Loucy (cell line): Measurements from ENCODE around the gene COL5A1.

Experiments used
- H2AFZ ChIP-seq: fragments of 200-600 bp; sonication (generic); 2 replicates; pipeline ENCODE4 v1.6.0; 2016; ENCODE audit warnings: antibody characterized with exemption, mild to moderate bottlenecking, low read length, moderate library complexity
- H3F3A ChIP-seq: fragments of 200-600 bp; 2 replicates; pipeline ENCODE4 v1.6.0; 2016; ENCODE audit warnings: antibody characterized with exemption, low read depth, mild to moderate bottlenecking
- H3K27me3 ChIP-seq: fragments of 200-600 bp; sonication (generic); 2 replicates; pipeline ENCODE4 v1.6.1; 2014; ENCODE audit warnings: low read length, mild to moderate bottlenecking; ENCODE audit not compliant: insufficient read depth, poor library complexity, severe bottlenecking
- H3K36me3 ChIP-seq: fragments of 200-600 bp; sonication (generic); 2 replicates; pipeline ENCODE4 v1.6.1; 2016; ENCODE audit warnings: low read length; ENCODE audit not compliant: insufficient read depth
- H3K4me1 ChIP-seq: fragments of 200-600 bp; sonication (generic); 2 replicates; pipeline ENCODE4 v1.5.1; 2014; ENCODE audit warnings: low read length, mild to moderate bottlenecking; ENCODE audit not compliant: insufficient read depth, poor library complexity, severe bottlenecking
- H3K4me2 ChIP-seq: fragments of 200-600 bp; sonication (generic); 2 replicates; pipeline ENCODE4 v1.6.0; 2014; ENCODE audit warnings: antibody characterized with exemption, low read length, low read depth, mild to moderate bottlenecking; ENCODE audit not compliant: poor library complexity, severe bottlenecking
- H3K4me3 ChIP-seq: fragments of 200-600 bp; sonication (generic); 2 replicates; pipeline ENCODE4 v1.5.1; 2014; ENCODE audit warnings: low read length, mild to moderate bottlenecking, mixed read lengths; ENCODE audit not compliant: poor library complexity, severe bottlenecking
- H3K79me2 ChIP-seq: fragments of 200-600 bp; sonication (generic); 2 replicates; pipeline ENCODE4 v1.6.1; 2014; ENCODE audit warnings: low read length; ENCODE audit not compliant: insufficient read depth
- H3K9ac ChIP-seq: fragments of 200-600 bp; sonication (generic); 2 replicates; pipeline ENCODE4 v1.6.0; 2014; ENCODE audit warnings: mild to moderate bottlenecking, low read depth, low read length, moderate library complexity; ENCODE audit not compliant: poor library complexity, severe bottlenecking
- H3K9me2 ChIP-seq: fragments of 200-600 bp; sonication (generic); replicated peaks from 2 replicates; pipeline ENCODE4 v1.6.1; 2016; ENCODE audit warnings: low read depth, low read length, mixed read lengths
- H3K9me3 ChIP-seq: fragments of 200-600 bp; sonication (generic); 2 replicates; pipeline ENCODE4 v1.6.1; 2014; ENCODE audit warnings: mild to moderate bottlenecking, antibody characterized with exemption, low read length, low read depth; ENCODE audit not compliant: insufficient read depth
- H4K20me1 ChIP-seq: fragments of 200-600 bp; sonication (generic); 2 replicates; pipeline ENCODE4 v1.6.0; 2014; ENCODE audit warnings: antibody characterized with exemption, low read length, mild to moderate bottlenecking; ENCODE audit not compliant: insufficient read depth, poor library complexity, severe bottlenecking
- EZH2phosphoT487 ChIP-seq: fragments of 200-600 bp; IDR thresholded peaks from 2 replicates; pipeline ENCODE4 v1.6.1; 2018; ENCODE audit warnings: antibody characterized with exemption, mild to moderate bottlenecking, moderate library complexity, borderline replicate concordance
- TF ChIP-seq, protein P1 (sequence below): fragments of 200-600 bp; sonication (generic); conservative IDR thresholded peaks from 2 replicates; pipeline ENCODE4 v1.5.1; 2014; ENCODE audit warnings: mild to moderate bottlenecking, antibody characterized with exemption, low read length

COL5A1 gene

DNA sequence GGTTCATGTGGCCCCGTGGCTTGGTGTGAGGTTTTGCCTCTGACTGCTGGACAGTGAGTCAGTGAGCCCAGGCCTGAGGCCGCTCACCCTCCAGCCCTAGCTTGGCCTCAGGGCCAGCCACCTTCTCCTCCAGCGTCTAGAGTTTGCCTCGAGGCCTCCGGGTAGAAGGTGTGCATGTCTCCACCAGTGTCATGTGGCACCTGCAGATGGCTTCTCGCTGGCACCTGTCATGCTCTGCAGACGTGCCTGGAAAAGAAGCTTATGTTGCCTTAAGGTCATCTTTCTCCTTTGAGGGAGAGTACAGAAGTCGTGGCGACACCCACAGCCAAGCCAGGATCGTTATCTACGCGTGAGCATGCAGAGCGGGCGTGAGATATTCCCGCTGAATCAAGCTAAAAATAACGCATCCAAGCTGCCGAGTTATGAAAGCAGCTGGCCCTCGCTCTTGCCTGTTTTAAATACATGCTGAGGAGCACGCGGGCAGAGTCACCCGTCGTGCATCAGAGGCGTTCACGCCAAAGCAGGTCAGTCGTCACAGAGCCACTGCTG is 159.3 kb downstream of the COL5A1 start:
- TF ChIP-seq, protein P1, sequence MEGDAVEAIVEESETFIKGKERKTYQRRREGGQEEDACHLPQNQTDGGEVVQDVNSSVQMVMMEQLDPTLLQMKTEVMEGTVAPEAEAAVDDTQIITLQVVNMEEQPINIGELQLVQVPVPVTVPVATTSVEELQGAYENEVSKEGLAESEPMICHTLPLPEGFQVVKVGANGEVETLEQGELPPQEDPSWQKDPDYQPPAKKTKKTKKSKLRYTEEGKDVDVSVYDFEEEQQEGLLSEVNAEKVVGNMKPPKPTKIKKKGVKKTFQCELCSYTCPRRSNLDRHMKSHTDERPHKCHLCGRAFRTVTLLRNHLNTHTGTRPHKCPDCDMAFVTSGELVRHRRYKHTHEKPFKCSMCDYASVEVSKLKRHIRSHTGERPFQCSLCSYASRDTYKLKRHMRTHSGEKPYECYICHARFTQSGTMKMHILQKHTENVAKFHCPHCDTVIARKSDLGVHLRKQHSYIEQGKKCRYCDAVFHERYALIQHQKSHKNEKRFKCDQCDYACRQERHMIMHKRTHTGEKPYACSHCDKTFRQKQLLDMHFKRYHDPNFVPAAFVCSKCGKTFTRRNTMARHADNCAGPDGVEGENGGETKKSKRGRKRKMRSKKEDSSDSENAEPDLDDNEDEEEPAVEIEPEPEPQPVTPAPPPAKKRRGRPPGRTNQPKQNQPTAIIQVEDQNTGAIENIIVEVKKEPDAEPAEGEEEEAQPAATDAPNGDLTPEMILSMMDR, result no peak
- no peak for TF ChIP-seq EZH2phosphoT487
- no peaks in the 10 kb centered on the region for H3K4me1 ChIP-seq

DNA sequence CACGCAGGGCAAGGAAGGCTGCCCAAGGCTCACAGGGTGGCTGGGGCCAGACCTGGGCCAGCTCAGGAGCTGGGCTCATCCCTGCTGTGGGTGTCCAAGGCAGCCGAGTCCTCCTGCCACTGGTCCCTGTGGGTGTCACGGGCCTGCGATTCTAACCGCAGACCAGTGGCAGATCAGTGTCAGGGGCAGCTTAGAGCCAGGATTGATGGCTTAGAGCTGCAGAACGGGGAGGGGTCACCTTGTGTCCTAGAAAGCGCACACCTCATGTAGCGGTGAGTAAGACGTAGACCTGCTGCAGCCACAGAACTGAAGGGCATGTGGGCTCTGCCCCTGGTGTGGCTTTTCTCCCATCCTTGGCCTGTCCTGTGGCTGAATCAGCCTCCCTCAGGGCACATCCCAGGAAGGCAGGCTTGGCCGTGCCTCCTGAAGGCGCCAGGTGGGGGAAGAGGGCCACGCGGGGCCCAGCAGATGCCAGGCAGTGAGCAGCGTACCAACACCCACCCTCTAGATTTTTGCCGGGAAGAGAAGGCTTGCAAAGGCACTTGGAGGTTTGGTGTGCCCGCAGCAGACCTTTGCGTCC is 160.7 kb downstream of the COL5A1 start:
- Histone ChIP-seq H3K36me3 (no peaks in the 10 kb centered on the region), H3K4me1 (no peaks in the 10 kb centered on the region)

More for the DNA sequence above, 159.3 kb downstream of the COL5A1 start:
- Histone ChIP-seq H3K79me2 (no peaks in the 10 kb centered on the region), H3K9me3 (no peaks in the 10 kb centered on the region), H3K27me3 (no peaks in the 10 kb centered on the region), H3K4me2 (no peak overlapping the region), H3K9me2 (no peaks in the 10 kb centered on the region), H3K4me3 (no peak overlapping the region), H4K20me1 (no peaks in the 10 kb centered on the region), H2AFZ (no peak overlapping the region), H3F3A (no peaks in the 10 kb centered on the region), H3K36me3 (no peaks in the 10 kb centered on the region), H3K9ac (no peak overlapping the region)

DNA sequence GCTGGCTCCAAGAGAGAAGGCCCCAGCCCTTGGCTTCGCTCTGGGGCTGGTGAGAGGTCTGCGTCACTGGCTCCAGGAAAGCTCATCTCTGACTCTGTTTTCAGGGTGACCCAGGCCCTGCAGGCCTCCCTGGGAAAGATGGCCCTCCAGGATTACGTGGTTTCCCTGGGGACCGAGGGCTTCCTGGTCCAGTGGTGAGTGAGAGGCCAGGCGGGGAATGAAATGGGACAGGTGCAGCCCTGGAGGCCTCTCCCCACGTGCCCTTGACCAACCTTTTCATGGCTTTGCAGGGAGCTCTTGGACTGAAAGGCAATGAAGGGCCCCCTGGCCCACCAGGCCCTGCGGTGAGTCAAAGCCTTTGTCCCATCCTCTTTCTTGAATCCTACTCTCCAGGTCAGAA is 163.3 kb downstream of the COL5A1 start:
- no peaks in the 10 kb centered on the region for H4K20me1 ChIP-seq
- no peaks in the 10 kb centered on the region for H3K4me1 ChIP-seq
- no peaks in the 10 kb centered on the region for H3K9me3 ChIP-seq
- TF ChIP-seq EZH2phosphoT487, result no peak
- TF ChIP-seq, protein P1, result no peak
- no peak overlapping the region for H3K9ac ChIP-seq
- no peaks in the 10 kb centered on the region for H3K79me2 ChIP-seq
- no peaks in the 10 kb centered on the region for H3K36me3 ChIP-seq
- no peaks in the 10 kb centered on the region for H3K9me2 ChIP-seq
- H3K4me3 ChIP-seq, result no peak overlapping the region
- H3F3A ChIP-seq, result no peaks in the 10 kb centered on the region
- H2AFZ ChIP-seq, result no peak overlapping the region
- H3K27me3 ChIP-seq, result no peaks in the 10 kb centered on the region
- H3K4me2 ChIP-seq, result no peak overlapping the region

More for the DNA sequence above, 160.7 kb downstream of the COL5A1 start:
- Histone ChIP-seq H3K27me3 (no peaks in the 10 kb centered on the region), H3K9me2 (no peaks in the 10 kb centered on the region), H2AFZ (no peak overlapping the region), H3K4me3 (no peak overlapping the region), H3K9ac (no peak overlapping the region), H3K4me2 (no peak overlapping the region), H3K9me3 (no peaks in the 10 kb centered on the region), H3K79me2 (no peaks in the 10 kb centered on the region), H3F3A (no peaks in the 10 kb centered on the region), H4K20me1 (no peaks in the 10 kb centered on the region)
- no peak for TF ChIP-seq EZH2phosphoT487
- TF ChIP-seq, protein P1, result no peak
